ENCODE data around the gene RAB12. TPM values are rescaled to one million over a fixed set of nuclear protein-coding genes. Genes with fewer than 3 reads are reported as not detected.

Gene RAB12
- total and polyA plus RNA-seq, 2 of the 13 experiments (the other 11 are each of a cell fraction or from before 2014, with no cell fraction given), result 9.5 to 25.3 TPM

GRCh38 chr18:8608795-8609658 is at the start of gene RAB12 (continued):
- peak; percentile 44; the same call in 1 of the 2 replicates for TF ChIP-seq ZNF784 (CRISPR knock-in tag; IDR thresholded peaks at IDR 0.05; ENCODE audit: borderline replicate concordance)
- TF ChIP-seq DPF2 (CRISPR knock-in tag; IDR thresholded peaks at IDR 0.05; ENCODE audit: borderline replicate concordance, low read depth), result no peak
- no peak for TF ChIP-seq AHR (CRISPR knock-in tag; IDR thresholded peaks at IDR 0.05)
- no peak for TF ChIP-seq ZNF644 (CRISPR knock-in tag; IDR thresholded peaks at IDR 0.05; ENCODE audit: low read depth)
- no peak for TF ChIP-seq ZBTB34 (CRISPR knock-in tag; IDR thresholded peaks at IDR 0.05)
- TF ChIP-seq ATF3 (CRISPR knock-in tag; IDR thresholded peaks at IDR 0.05), result 0 out of 2 replicates have a peak, but pooled peaks have one; percentile 11
- TF ChIP-seq ZNF225 (CRISPR knock-in tag; IDR thresholded peaks at IDR 0.05), result no peak
- TF ChIP-seq ZNF354B (CRISPR knock-in tag; IDR thresholded peaks at IDR 0.05), result no peak
- TF ChIP-seq GFI1 (CRISPR knock-in tag; IDR thresholded peaks at IDR 0.05; ENCODE audit: borderline replicate concordance), result no peak; the same call in 1 of the 2 replicates
- no peak for TF ChIP-seq PLSCR1 (CRISPR knock-in tag; IDR thresholded peaks at IDR 0.05; ENCODE audit: borderline replicate concordance)
- TF ChIP-seq KLF9 (CRISPR knock-in tag; IDR thresholded peaks at IDR 0.05; ENCODE audit: low read depth), result no peak
- peak; percentile 20 for TF ChIP-seq HOXA3 (CRISPR knock-in tag; IDR thresholded peaks at IDR 0.05)
- no peak for TF ChIP-seq AKAP8 (CRISPR knock-in tag; IDR thresholded peaks at IDR 0.05)
- TF ChIP-seq USF2 (IDR thresholded peaks at IDR 0.05; ENCODE audit: low read depth, low read length), result no peak
- TF ChIP-seq USF2 (CRISPR knock-in tag; IDR thresholded peaks at IDR 0.05; ENCODE audit: borderline replicate concordance), result no peak
- TF ChIP-seq CCAR2 (optimal IDR thresholded peaks at IDR 0.05; ENCODE audit: low read depth, low read length), result no peak
- no peak for TF ChIP-seq ZNF235 (CRISPR knock-in tag; IDR thresholded peaks at IDR 0.05; ENCODE audit: borderline replicate concordance)
- TF ChIP-seq ZNF512B (CRISPR knock-in tag; IDR thresholded peaks at IDR 0.05; ENCODE audit: borderline replicate concordance), result no peak
- no peak for TF ChIP-seq SRY (CRISPR knock-in tag; IDR thresholded peaks at IDR 0.05)
- TF ChIP-seq TP53 (CRISPR knock-in tag; conservative IDR thresholded peaks at IDR 0.05), result no peak
- TF ChIP-seq GATAD2A (CRISPR knock-in tag; IDR thresholded peaks at IDR 0.05), result peak; percentile 21; the same call in 1 of the 2 replicates

Measured in HepG2 (cell line).